ENCODE measurements around the gene LETM1. TPM values are rescaled to one million over a fixed set of nuclear protein-coding genes. Genes with fewer than 3 reads are reported as not detected.

The LETM1 gene
- total and polyA plus RNA-seq, 2 donors (not counting 1 experiment from before 2014, with no cell fraction given): 28.5 to 45.1 TPM

GRCh38 chr4:1767770-1768366 is 88.1 kb downstream of the LETM1 start:
- no peaks in the 10 kb centered on the region for H3K79me2 ChIP-seq (ENCODE audit: control insufficient read depth, insufficient read depth, low read length)
- H3K9me3 ChIP-seq (ENCODE audit: control extremely low read depth in 1 of 3, control insufficient read depth in 2 of 3, insufficient read depth in 1 of 3, low read length in 2 of 3): no peaks in the 10 kb centered on the region
- peak overlapping the region; percentile 86 for H3K4me3 Mint-ChIP-seq
- POLR2A ChIA-PET: interaction anchor here (0.6 to 0.7 kb wide), 2 partner anchors 131 to 835 kb away, joined by 3 to 4 read pairs; partner anchors contain the start of gene TMEM175
- no peak overlapping the region for H3K27ac Mint-ChIP-seq
- no peak overlapping the region for H3K27ac ChIP-seq (ENCODE audit: low read length in 2 of 2)
- no peaks in the 10 kb centered on the region for H4K20me1 ChIP-seq (ENCODE audit: control insufficient read depth, insufficient read depth, low read length, poor library complexity, severe bottlenecking)
- H3K9me3 Mint-ChIP-seq (ENCODE audit: insufficient read depth): no peaks in the 10 kb centered on the region
- intact Hi-C loops (cut with micrococcal nuclease): loop anchor here (2.0 kb wide), 1 partner anchor 25 kb away; the partner anchor contains the start of gene FGFR3
- ATAC-seq (ENCODE audit: low read depth) (peak; percentile 48), DNase-seq (peak; percentile 47)
- no peak overlapping the region for H2AFZ ChIP-seq (ENCODE audit: insufficient read depth, low read depth, low read length, poor library complexity, severe bottlenecking)
- CTCF ChIA-PET: interaction anchor here (1.0 to 1.2 kb wide), 4 partner anchors 20 to 132 kb away, joined by 3 to 5 read pairs (median 3); no protein-coding TSS in a partner anchor
- peaks cover 16% of the 10 kb centered on the region for H3K27me3 Mint-ChIP-seq
- H3K27me3 ChIP-seq (replicated peaks in 1 of 4; ENCODE audit: control extremely low read depth in 1 of 4, control insufficient read depth in 3 of 4, insufficient read depth in 4 of 4, low read length in 3 of 4): peaks cover 0 to 57% (median 10%) of the 10 kb centered on the region in 4 experiments
- H3K4me3 ChIP-seq (ENCODE audit: control extremely low read depth in 1 of 5, extremely low read depth in 1 of 5, insufficient read depth in 1 of 5, low read depth in 2 of 5, low read length in 4 of 5): peak overlapping the region in 3 of 5 experiments; percentile 18 to 19 (median 19)
- H3K9ac ChIP-seq (ENCODE audit: low read length): no peak overlapping the region
- peak; percentile 45 for TF ChIP-seq CTCF (IDR thresholded peaks at IDR 0.05)
- TF ChIP-seq EZH2 (IDR thresholded peaks at IDR 0.05; ENCODE audit: borderline replicate concordance, insufficient read depth, low read depth, low read length, poor library complexity, severe bottlenecking): no peak
- peak overlapping the region; percentile 74 for H3K4me2 ChIP-seq (replicated peaks; ENCODE audit: low read depth, low read length, poor library complexity, severe bottlenecking)
- H3K4me1 Mint-ChIP-seq: peaks cover 19% of the 10 kb centered on the region
- 7% methylated on average over 18 of the region's 32 CpGs for WGBS (ENCODE audit: insufficient coverage)
- peaks cover 32 to 35% of the 10 kb centered on the region in 2 donors for H3K4me1 ChIP-seq (ENCODE audit: control insufficient read depth in 2 of 2, insufficient read depth in 2 of 2, low read length in 2 of 2)
- no peaks in the 10 kb centered on the region for H3K36me3 ChIP-seq (replicated peaks in 1 of 2; ENCODE audit: control extremely low read depth in 1 of 2, control insufficient read depth in 1 of 2, extremely low read depth in 1 of 2, insufficient read depth in 2 of 2, low read length in 1 of 2)
